IMR-90 (cell line): ENCODE measurements around the gene BFSP1. TPM values are rescaled to one million over a fixed set of nuclear protein-coding genes. Genes with fewer than 3 reads are reported as not detected.

Experiments used
- ATAC-seq: fragments of 200-7000 bp; cut with Tn5 transposase; 2 replicates; pipeline ENCODE4 v1.9.1; 2020; ENCODE audit warnings: low read depth, mild to moderate bottlenecking, moderate library complexity
- BruUV-seq: library from RNA; stranded (reverse); fragments of 400-500 nt; replicated peaks from 2 replicates; lab custom pipeline; 2021; lab: Mats Ljungman, UMichigan
- CTCF ChIA-PET: fragments of 300-600 bp; formaldehyde crosslinking; extraction: SDS; loops from one replicate; lab custom pipeline; 2021; ENCODE audit warnings: antibody characterized with exemption; lab: Yijun Ruan, JAX
- POLR2A ChIA-PET: fragments of 300-600 bp; sonication (Branson Sonifier 250); formaldehyde crosslinking; loops from one replicate; lab custom pipeline; 2022; ENCODE audit warnings: antibody characterized with exemption; ENCODE audit not compliant: unreplicated experiment; lab: Charles Lee
- DNase-seq: peaks from one replicate; pipeline ENCODE4 v3.0.0; 2013
- H2AFZ ChIP-seq: replicated peaks from 2 replicates; pipeline ENCODE3; 2013; ENCODE audit warnings: low read length, mild to moderate bottlenecking; ENCODE audit not compliant: poor library complexity
- H2AK5ac ChIP-seq: 2 replicates; pipeline ENCODE4 v1.6.1; 2013; ENCODE audit warnings: low read depth, low read length, inconsistent platforms
- H2AK9ac ChIP-seq: replicated peaks from 2 replicates; pipeline ENCODE3; 2013; ENCODE audit warnings: mild to moderate bottlenecking, low read depth, low read length, moderate library complexity; ENCODE audit not compliant: poor library complexity
- H2BK120ac ChIP-seq: 2 replicates; pipeline ENCODE4 v1.6.1; 2013; ENCODE audit warnings: low read depth, low read length, inconsistent platforms
- H2BK15ac ChIP-seq: 3 replicates; pipeline ENCODE4 v1.6.1; 2013; ENCODE audit warnings: low read depth, low read length, inconsistent platforms
- H2BK20ac ChIP-seq: 2 replicates; pipeline ENCODE4 v1.6.1; 2013; ENCODE audit warnings: low read depth, mild to moderate bottlenecking, inconsistent platforms, low read length, moderate library complexity
- H2BK5ac ChIP-seq: 2 replicates; pipeline ENCODE4 v1.6.1; 2013; ENCODE audit warnings: mild to moderate bottlenecking, low read depth, low read length, inconsistent platforms; ENCODE audit not compliant: poor library complexity, severe bottlenecking
- H3K14ac ChIP-seq: replicated peaks from 2 replicates; pipeline ENCODE4 v1.6.1; 2013; ENCODE audit warnings: low read depth, low read length, inconsistent platforms
- H3K18ac ChIP-seq: 2 replicates; pipeline ENCODE4 v1.6.1; 2013; ENCODE audit warnings: low read depth, low read length, control low read depth
- H3K23ac ChIP-seq: 2 replicates; pipeline ENCODE4 v1.6.1; 2013; ENCODE audit warnings: low read depth, low read length, inconsistent platforms
- H3K27ac ChIP-seq: 2 replicates; pipeline ENCODE4 v1.5.1; 2013; ENCODE audit warnings: mild to moderate bottlenecking, control low read depth, low read length; ENCODE audit not compliant: insufficient read depth
- H3K27me3 ChIP-seq: 2 replicates; pipeline ENCODE4 v1.6.1; 2013; ENCODE audit warnings: low read length; ENCODE audit not compliant: control insufficient read depth, insufficient read depth
- H3K36me3 ChIP-seq: 2 replicates; pipeline ENCODE4 v1.6.1; 2013; ENCODE audit warnings: low read length, mixed read lengths; ENCODE audit not compliant: control insufficient read depth, insufficient read depth
- H3K4ac ChIP-seq: 2 replicates; pipeline ENCODE4 v1.6.1; 2013; ENCODE audit warnings: low read depth, low read length, inconsistent platforms
- H3K4me1 ChIP-seq: 2 replicates; pipeline ENCODE4 v1.6.1; 2013; ENCODE audit warnings: low read length, mixed read lengths; ENCODE audit not compliant: control insufficient read depth, insufficient read depth
- H3K4me2 ChIP-seq: 2 replicates; pipeline ENCODE4 v1.6.1; 2013; ENCODE audit warnings: low read depth, mild to moderate bottlenecking, control low read depth, low read length, moderate library complexity
- H3K4me3 ChIP-seq: 2 replicates; pipeline ENCODE4 v1.5.1; 2013; ENCODE audit warnings: low read depth, mild to moderate bottlenecking, control low read depth, low read length, moderate library complexity; ENCODE audit not compliant: insufficient read depth
- H3K56ac ChIP-seq: 2 replicates; pipeline ENCODE4 v1.6.1; 2013; ENCODE audit warnings: low read length, inconsistent platforms; ENCODE audit not compliant: insufficient read depth; ENCODE audit errors: extremely low read depth
- H3K79me1 ChIP-seq, 2 experiments: 2 replicates each; pipeline ENCODE4 v1.6.1; 2013; ENCODE audit warnings: low read length in 2 of 2, inconsistent platforms in 1 of 2, low read depth in 1 of 2
- H3K9ac ChIP-seq: 2 replicates; pipeline ENCODE4 v1.6.1; 2013; ENCODE audit warnings: low read depth, low read length, control low read depth
- H3K9me1 ChIP-seq: 2 replicates; pipeline ENCODE4 v1.6.1; 2013; ENCODE audit warnings: low read length, inconsistent platforms; ENCODE audit not compliant: insufficient read depth
- H3K9me3 ChIP-seq: 2 replicates; pipeline ENCODE4 v1.6.1; 2013; ENCODE audit warnings: low read length; ENCODE audit not compliant: control insufficient read depth, insufficient read depth
- H4K20me1 ChIP-seq: 2 replicates; pipeline ENCODE4 v1.6.1; 2013; ENCODE audit warnings: low read length, inconsistent platforms; ENCODE audit not compliant: insufficient read depth
- H4K5ac ChIP-seq: 2 replicates; pipeline ENCODE4 v1.6.1; 2013; ENCODE audit warnings: mild to moderate bottlenecking, low read depth, low read length, control low read depth
- H4K8ac ChIP-seq, 2 experiments: 2 replicates each; pipeline ENCODE4 v1.6.1; 2013; ENCODE audit warnings: low read depth in 2 of 2, low read length in 2 of 2, control low read depth in 1 of 2, inconsistent platforms in 1 of 2
- H4K91ac ChIP-seq: 2 replicates; pipeline ENCODE4 v1.6.1; 2013; ENCODE audit warnings: low read depth, low read length, inconsistent platforms; ENCODE audit not compliant: insufficient read depth
- BHLHE40 ChIP-seq: fragments of 150-350 bp; IDR thresholded peaks from 2 replicates; pipeline ENCODE4 v1.6.1; 2016; ENCODE audit warnings: mild to moderate bottlenecking, low read depth, low read length
- CEBPB ChIP-seq: IDR thresholded peaks from 2 replicates; pipeline ENCODE4 v1.6.1; 2012; ENCODE audit warnings: low read depth, low read length, improper control_type of control experiment
- CHD1 ChIP-seq: IDR thresholded peaks from 2 replicates; pipeline ENCODE4 v1.6.1; 2012; ENCODE audit warnings: low read depth, low read length, improper control_type of control experiment
- CTCF ChIP-seq: conservative IDR thresholded peaks from 2 replicates; pipeline ENCODE4 v1.5.1; 2012; ENCODE audit warnings: mild to moderate bottlenecking, low read depth, low read length, improper control_type of control experiment
- FOS ChIP-seq: fragments of 150-350 bp; IDR thresholded peaks from 2 replicates; pipeline ENCODE4 v1.6.1; 2016; ENCODE audit warnings: low read depth, low read length
- MAFK ChIP-seq: IDR thresholded peaks from 2 replicates; pipeline ENCODE4 v1.6.1; 2012; ENCODE audit warnings: low read depth, low read length, improper control_type of control experiment
- MAZ ChIP-seq: IDR thresholded peaks from 2 replicates; pipeline ENCODE4 v1.6.1; 2012; ENCODE audit warnings: low read depth, mild to moderate bottlenecking, low read length, improper control_type of control experiment, moderate library complexity, borderline replicate concordance
- MXI1 ChIP-seq: IDR thresholded peaks from 2 replicates; pipeline ENCODE4 v1.6.1; 2012; ENCODE audit warnings: low read depth, mild to moderate bottlenecking, low read length, moderate library complexity, borderline replicate concordance
- NFE2L2 ChIP-seq: fragments of 150-350 bp; IDR thresholded peaks from 2 replicates; pipeline ENCODE4 v1.6.1; 2016; ENCODE audit warnings: low read depth, mild to moderate bottlenecking, low read length
- POLR2A ChIP-seq: IDR thresholded peaks from 2 replicates; pipeline ENCODE4 v1.6.1; 2012; ENCODE audit warnings: mild to moderate bottlenecking, low read depth, low read length
- RAD21 ChIP-seq: IDR thresholded peaks from 2 replicates; pipeline ENCODE4 v1.6.1; 2012; ENCODE audit warnings: low read length, improper control_type of control experiment
- RCOR1 ChIP-seq: IDR thresholded peaks from 2 replicates; pipeline ENCODE4 v1.6.1; 2012; ENCODE audit warnings: mild to moderate bottlenecking, low read length, improper control_type of control experiment; ENCODE audit not compliant: insufficient replicate concordance
- RFX5 ChIP-seq: IDR thresholded peaks from 2 replicates; pipeline ENCODE4 v1.8.0; 2012; ENCODE audit warnings: low read depth, mild to moderate bottlenecking, low read length, moderate library complexity
- SMC3 ChIP-seq: fragments of 150-350 bp; IDR thresholded peaks from 2 replicates; pipeline ENCODE4 v1.6.1; 2016; ENCODE audit warnings: low read depth, mild to moderate bottlenecking, antibody characterized with exemption, low read length, moderate library complexity
- USF2 ChIP-seq: fragments of 150-350 bp; IDR thresholded peaks from 2 replicates; pipeline ENCODE4 v1.6.1; 2017; ENCODE audit warnings: mild to moderate bottlenecking, antibody characterized with exemption, low read length, low read depth
- WGBS, 2 experiments: methylation state at CpG; one replicate each; pipeline versions ENCODE4 v1.1.5 to v1.1.7; 2013; ENCODE audit warnings: missing lambda C conversion rate in 2 of 2; ENCODE audit not compliant: insufficient read length in 1 of 2; ENCODE audit errors: extremely low coverage in 2 of 2; 5-methylcytosine and 5-hydroxymethylcytosine counted together
- dilution Hi-C: fragments of 300-500 bp; cut with HindIII; formaldehyde crosslinking; loops from one replicate; pipeline ENCODE4 v1.14.3; 2018; ENCODE audit warnings: low sequenced_read_pairs; ENCODE audit not compliant: unreplicated experiment
- in situ Hi-C: fragments of 300-500 bp; cut with MboI; formaldehyde crosslinking; loops from 3 replicates; pipeline ENCODE4 v1.14.3; 2019; ENCODE audit warnings: low sequenced_read_pairs, inconsistent platforms, mixed read lengths
- intact Hi-C: fragments of 100-400 bp; cut with micrococcal nuclease; formaldehyde crosslinking; loops from 2 replicates; pipeline ENCODE4 v1.10.0; 2022
- polyA plus RNA-seq, 3 experiments: library from polyadenylated mRNA; depleted of rRNA; stranded (reverse); fragments of >200 nt; gene quantifications; 2 replicates each; pipeline ENCODE4 v1.2.3, GENCODE V29; 2012; ENCODE audit warnings: low replicate concordance in 1 of 3
- total RNA-seq: library from RNA; depleted of rRNA; stranded (reverse); fragments of >200 nt; gene quantifications from 2 replicates; pipeline ENCODE4 v1.2.3, GENCODE V29; 2012

The BFSP1 gene
- total and polyA plus RNA-seq, 2 of the 4 experiments (the other 2 are of a cell fraction), result 1.1 to 2.0 TPM

- in situ Hi-C loops, result no loop called here
- peak overlapping the region; percentile 72 for H3K4ac ChIP-seq
- H3K18ac ChIP-seq, result peak overlapping the region; percentile 39
- 65% methylated on average over 5 of the region's 11 CpGs; no CpG with 5 or more reads in 1 of the 2 experiments for WGBS, 2 experiments
- peaks cover 8% of the 10 kb centered on the region; the same call in 1 of the 2 replicates for H4K20me1 ChIP-seq
- peak overlapping the region; percentile 73 for H3K4me2 ChIP-seq
- peak overlapping the region; percentile 27; the same call in 1 of the 2 replicates for H3K23ac ChIP-seq
- POLR2A ChIA-PET, result interaction anchor here (0.5 to 1.1 kb wide), 4 partner anchors 13 to 600 kb away, joined by 3 to 9 read pairs (median 6); partner anchors contain the start of genes DSTN and SNX5
- DNase-seq (peak; percentile 34), ATAC-seq (peak; percentile 13)
- dilution Hi-C loops, result no loop called here
- peak overlapping the region; percentile 81 for H2BK120ac ChIP-seq
- peaks cover 0 to 24% of the 10 kb centered on the region in 2 experiments; a peak in 3 of 4 replicates for H3K79me1 ChIP-seq
- peak overlapping the region; percentile 72 for H2AK5ac ChIP-seq
- peak overlapping the region; percentile 36; the same call in 1 of the 2 replicates for H2BK20ac ChIP-seq
- H4K8ac ChIP-seq, result peak overlapping the region in 1 of 2 experiments; percentile 22; a peak in 1 of 4 replicates
- no peak overlapping the region; the same call in 1 of the 2 replicates for H3K9ac ChIP-seq
- H3K36me3 ChIP-seq, result no peaks in the 10 kb centered on the region
- no peaks in the 10 kb centered on the region for H3K9me3 ChIP-seq
- no peak overlapping the region for H3K56ac ChIP-seq
- peaks cover 14% of the 10 kb centered on the region for H3K9me1 ChIP-seq
- peak overlapping the region; percentile 68 for H3K27ac ChIP-seq
- no peak overlapping the region for H3K4me3 ChIP-seq
- H3K27me3 ChIP-seq, result no peaks in the 10 kb centered on the region
- intact Hi-C loops, result no loop called here
- no TSS peak for BruUV-seq
- H4K5ac ChIP-seq, result peak overlapping the region; percentile 36
- peak overlapping the region; percentile 6; the same call in 1 of the 3 replicates for H2BK15ac ChIP-seq
- peak overlapping the region; percentile 58; the same call in 1 of the 2 replicates for H4K91ac ChIP-seq
- H2BK5ac ChIP-seq, result peak overlapping the region; percentile 63
- peaks cover 14% of the 10 kb centered on the region for H3K4me1 ChIP-seq
- CTCF ChIA-PET, result interaction anchor here (1.4 kb wide), 1 partner anchor 29 kb away, joined by 4 read pairs; no protein-coding TSS in a partner anchor
- H2AK9ac ChIP-seq, result peak overlapping the region; percentile 25
- no peak overlapping the region for H3K14ac ChIP-seq
- H2AFZ ChIP-seq, result peak overlapping the region; percentile 39
- TF ChIP-seq MAZ (no peak), USF2 (no peak), SMC3 (no peak), CHD1 (no peak), CTCF (no peak), BHLHE40 (no peak), RAD21 (no peak), MXI1 (no peak), MAFK (no peak), CEBPB (no peak), NFE2L2 (no peak), POLR2A (no peak), FOS (no peak), RFX5 (no peak), RCOR1 (no peak)
These were observed 25.9 kb upstream of the BFSP1 start for GRCh38 chr20:17556837-17557674.
